Smooth muscle cell (in vitro differentiated cells): ENCODE results near the gene VIM. TPM values are rescaled to one million over a fixed set of nuclear protein-coding genes. Genes with fewer than 3 reads are reported as not detected.

Experiments
- DNase-seq: peaks from one replicate; lab custom pipeline; 2025; ENCODE audit not compliant: unreplicated experiment; lab: John Stamatoyannopoulos, UW
- H2AFZ ChIP-seq: fragments of 200-600 bp; sonication (generic); 2 replicates; pipeline ENCODE4 v1.6.0; 2016; ENCODE audit warnings: antibody characterized with exemption, low read depth, mild to moderate bottlenecking
- H3F3A ChIP-seq: fragments of 200-600 bp; sonication (generic); 2 replicates; pipeline ENCODE4 v1.6.0; 2017; ENCODE audit warnings: antibody characterized with exemption, low read depth
- H3K27ac ChIP-seq: fragments of 200-600 bp; sonication (generic); 2 replicates; pipeline ENCODE4 v1.5.1; 2016; ENCODE audit warnings: low read depth, mild to moderate bottlenecking
- H3K27me3 ChIP-seq: fragments of 200-600 bp; sonication (generic); 2 replicates; pipeline ENCODE4 v1.6.1; 2016; ENCODE audit warnings: low read depth, mild to moderate bottlenecking
- H3K36me3 ChIP-seq: fragments of 200-600 bp; sonication (generic); 2 replicates; pipeline ENCODE4 v1.5.1; 2016; ENCODE audit warnings: low read depth
- H3K4me1 ChIP-seq: fragments of 200-600 bp; sonication (generic); 2 replicates; pipeline ENCODE4 v1.5.1; 2016; ENCODE audit warnings: low read depth
- H3K4me2 ChIP-seq: fragments of 200-600 bp; sonication (generic); 2 replicates; pipeline ENCODE4 v1.6.0; 2016; ENCODE audit warnings: mild to moderate bottlenecking
- H3K4me3 ChIP-seq: fragments of 200-600 bp; sonication (generic); 2 replicates; pipeline ENCODE4 v1.5.1; 2016; ENCODE audit warnings: mild to moderate bottlenecking
- H3K79me2 ChIP-seq: fragments of 200-600 bp; sonication (generic); 2 replicates; pipeline ENCODE4 v1.6.0; 2016; ENCODE audit warnings: low read depth, mild to moderate bottlenecking
- H3K9ac ChIP-seq: fragments of 200-600 bp; sonication (generic); 2 replicates; pipeline ENCODE4 v1.6.0; 2016; ENCODE audit warnings: low read depth
- H3K9me3 ChIP-seq: fragments of 200-600 bp; sonication (generic); replicated peaks from 2 replicates; pipeline ENCODE4 v1.5.1; 2016; ENCODE audit warnings: low read depth
- H4K20me1 ChIP-seq: fragments of 200-600 bp; sonication (generic); 2 replicates; pipeline ENCODE4 v1.6.0; 2016; ENCODE audit warnings: low read depth
- CTCF ChIP-seq: fragments of 200-600 bp; sonication (generic); IDR thresholded peaks from 2 replicates; pipeline ENCODE4 v1.5.1; 2017; ENCODE audit warnings: borderline replicate concordance, mild to moderate bottlenecking, antibody characterized with exemption; ENCODE audit not compliant: insufficient read depth, poor library complexity, severe bottlenecking
- WGBS: methylation state at CpG from one replicate; pipeline ENCODE4 v1.1.7; 2016; ENCODE audit warnings: low lambda C conversion rate; 5-methylcytosine and 5-hydroxymethylcytosine counted together
- polyA plus RNA-seq: library from polyadenylated mRNA; unstranded; fragments of >200 nt; fragmentation: Nextera tagmentation; extraction: Ambion mirVana; gene quantifications from 2 replicates; pipeline ENCODE4 v1.2.1, GENCODE V29; 2016
- total RNA-seq: library from RNA; depleted of rRNA; stranded (reverse); fragments of >200 nt; gene quantifications from 2 replicates; pipeline ENCODE4 v1.2.3, GENCODE V29; 2014

Gene VIM
- total and polyA plus RNA-seq, 2 experiments from 2014 or later: 3,198 to 6,093 TPM

- H3K4me3 ChIP-seq: no peak overlapping the region
- WGBS: 96% methylated on average over 3 of the region's 3 CpGs
- no peak overlapping the region for H3K9ac ChIP-seq
- DNase-seq: no peak
- no peak overlapping the region for H2AFZ ChIP-seq
- no peaks in the 10 kb centered on the region for H3F3A ChIP-seq
- peak overlapping the region; percentile 81 for H3K4me2 ChIP-seq
- H3K79me2 ChIP-seq: no peaks in the 10 kb centered on the region
- H3K27me3 ChIP-seq: no peaks in the 10 kb centered on the region
- no peaks in the 10 kb centered on the region for H4K20me1 ChIP-seq
- peaks cover 12% of the 10 kb centered on the region for H3K4me1 ChIP-seq
- peak overlapping the region; percentile 65 for H3K27ac ChIP-seq
- no peaks in the 10 kb centered on the region for H3K36me3 ChIP-seq
- no peaks in the 10 kb centered on the region for H3K9me3 ChIP-seq
- TF ChIP-seq CTCF: no peak
Observed at GRCh38 chr10:17255512-17255911, 27.5 kb downstream of the VIM start.

- H3K9me3 ChIP-seq: no peaks in the 10 kb centered on the region
Observed at GRCh38 chr10:17256051-17256450, 28.0 kb downstream of the VIM start.

GRCh38 chr10:17256627-17257026 is 28.6 kb downstream of the VIM start:
- H3K27ac ChIP-seq: peak overlapping the region; percentile 65
- TF ChIP-seq CTCF: no peak
- no peak overlapping the region for H3K9ac ChIP-seq
- no peaks in the 10 kb centered on the region for H4K20me1 ChIP-seq
- no peaks in the 10 kb centered on the region for H3K79me2 ChIP-seq
- no peaks in the 10 kb centered on the region for H3K36me3 ChIP-seq
- no peaks in the 10 kb centered on the region for H3K27me3 ChIP-seq
- DNase-seq: no peak
- H3K4me1 ChIP-seq: peaks cover 12% of the 10 kb centered on the region
- no peaks in the 10 kb centered on the region for H3F3A ChIP-seq
- 33% methylated on average over 5 of the region's 5 CpGs for WGBS
- peak overlapping the region; percentile 81 for H3K4me2 ChIP-seq
- no peak overlapping the region for H3K4me3 ChIP-seq
- H2AFZ ChIP-seq: no peak overlapping the region
- H3K9me3 ChIP-seq: no peaks in the 10 kb centered on the region

More at GRCh38 chr10:17256051-17256450, 28.0 kb downstream of the VIM start:
- Histone ChIP-seq H3K27ac (peak overlapping the region; percentile 65), H3K9ac (no peak overlapping the region), H3K4me3 (no peak overlapping the region), H3K36me3 (no peaks in the 10 kb centered on the region), H2AFZ (no peak overlapping the region), H3K4me1 (peaks cover 12% of the 10 kb centered on the region), H3K27me3 (no peaks in the 10 kb centered on the region), H3F3A (no peaks in the 10 kb centered on the region), H3K79me2 (no peaks in the 10 kb centered on the region), H3K4me2 (peak overlapping the region; percentile 81), H4K20me1 (no peaks in the 10 kb centered on the region)
- DNase-seq: no peak
- no peak for TF ChIP-seq CTCF
- 35% methylated on average over 1 of the region's 1 CpG for WGBS
